Mammary epithelial cell (primary cell): Measurements from ENCODE around the gene SPINT2.

Experiments used
- CTCF ChIP-seq, 2 donors: IDR thresholded peaks in 1 of 2; conservative IDR thresholded peaks in 1 of 2; 2 replicates each; pipeline ENCODE4 v1.5.1; 2011 to 2012; ENCODE audit warnings: inconsistent platforms in 2 of 2, low read length in 2 of 2, mild to moderate bottlenecking in 2 of 2, control low read depth in 1 of 2, low read depth in 1 of 2; ENCODE audit not compliant: insufficient read depth in 1 of 2; ENCODE audit errors: extremely low read depth in 1 of 2
- EZH2 ChIP-seq: IDR thresholded peaks from 2 replicates; pipeline ENCODE4 v1.6.1; 2012; ENCODE audit warnings: low read length, inconsistent platforms, borderline replicate concordance

DNA sequence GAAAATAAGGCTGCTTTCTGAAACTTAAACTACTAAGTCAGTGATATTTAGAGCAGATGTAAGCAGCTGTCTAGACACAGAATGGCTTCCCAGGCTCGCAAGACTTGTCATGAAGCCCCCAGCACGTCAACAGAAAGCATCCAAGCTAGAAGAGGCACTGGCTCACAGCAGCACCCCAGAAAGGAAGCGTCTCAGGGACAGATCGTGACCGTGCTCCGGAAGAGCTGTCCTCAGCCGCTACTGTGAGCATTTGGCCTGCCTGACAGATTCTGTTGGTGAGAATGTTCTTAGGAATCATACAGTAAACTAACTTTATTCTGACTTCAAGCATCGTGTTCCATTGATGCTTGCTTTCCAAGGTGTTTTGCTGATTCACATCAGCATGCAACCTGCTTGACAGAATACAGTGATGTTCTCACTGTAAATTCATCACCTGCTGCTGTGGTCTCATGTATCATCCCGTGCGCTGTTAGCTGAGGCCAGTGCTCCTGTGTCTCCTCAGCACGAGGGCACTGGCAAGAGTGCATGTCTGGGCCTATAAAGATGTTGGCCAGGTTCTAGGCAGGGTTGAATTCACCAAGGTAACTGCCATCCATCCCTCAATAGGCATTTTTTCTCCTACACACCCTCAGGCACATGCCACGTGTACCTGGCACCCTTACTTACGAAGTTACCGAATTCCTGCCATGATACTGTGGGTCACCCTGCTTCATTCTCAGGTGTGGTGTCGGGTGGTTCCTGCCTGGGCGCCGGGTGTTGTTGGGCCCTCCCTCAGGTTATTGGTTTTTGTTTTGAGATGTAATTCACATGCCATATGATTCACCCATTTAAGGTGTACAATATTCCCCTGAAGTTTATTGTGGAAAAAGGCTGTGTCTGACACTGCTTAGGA lies 15.9 kb downstream of the SPINT2 start:
- TF ChIP-seq CTCF (conservative IDR thresholded peaks at IDR 0.05 in 1 of 2, IDR thresholded peaks at IDR 0.05 in 1 of 2; ENCODE audit: extremely low read depth in 1 of 2, insufficient read depth in 1 of 2, low read depth in 1 of 2, low read length in 2 of 2) (no peak), EZH2 (no peak)
